Testis (tissue), 3 donors: ENCODE measurements around the gene MGLL. TPM values are rescaled to one million over a fixed set of nuclear protein-coding genes. Genes with fewer than 3 reads are reported as not detected.
A peak's percentile ranks its signal among the peaks of the same experiment; 100 is the strongest.

Experiments used
- DNase-seq: peaks from one replicate; pipeline ENCODE4 v3.0.0-alpha.2; 2019
- H3K27ac ChIP-seq, 2 donors: fragments of 200-600 bp; sonication (generic); one replicate each; pipeline ENCODE4 v1.5.1; 2019
- H3K27me3 ChIP-seq: fragments of 200-600 bp; sonication (generic); one replicate; pipeline ENCODE4 v1.5.1; 2019
- H3K36me3 ChIP-seq: fragments of 200-600 bp; sonication (generic); one replicate; pipeline ENCODE4 v1.5.1; 2017; ENCODE audit warnings: low read depth; ENCODE audit errors: missing control alignments
- H3K4me1 ChIP-seq: fragments of 200-600 bp; sonication (generic); one replicate; pipeline ENCODE4 v1.5.1; 2019
- H3K4me3 ChIP-seq, 2 donors: fragments of 200-600 bp; sonication (generic); one replicate each; pipeline ENCODE4 v1.5.1; 2017 to 2019
- H3K9me3 ChIP-seq: fragments of 200-600 bp; sonication (generic); one replicate; pipeline ENCODE4 v1.5.1; 2017
- POLR2A ChIP-seq: fragments of 450-650 bp; IDR thresholded peaks from one replicate; pipeline ENCODE4 v1.6.1; 2017; ENCODE audit warnings: antibody characterized with exemption, mild to moderate bottlenecking, moderate library complexity
- WGBS, 2 donors: methylation state at CpG; one replicate each; pipeline ENCODE4 v1.1.5; 2018; 5-methylcytosine and 5-hydroxymethylcytosine counted together
- intact Hi-C: fragments of 100-400 bp; cut with DNase I; formaldehyde crosslinking; loops from one replicate; pipeline ENCODE4 v1.15.1; 2023; ENCODE audit warnings: low total_unique reads
- polyA plus RNA-seq: library from polyadenylated mRNA; stranded (reverse); fragments of 350-450 nt; fragmentation: Illumina TruSeq; extraction: RNeasy Lipid Tissue Mini Kit (QIAGEN cat#74804); gene quantifications from one replicate; pipeline ENCODE4 v1.2.3, GENCODE V29; 2014; ENCODE audit warnings: low read depth, low replicate concordance; ENCODE audit not compliant: insufficient read depth
- total RNA-seq, 2 donors: library from RNA; depleted of rRNA; stranded (reverse); fragments of >200 nt; gene quantifications; one replicate each; pipeline ENCODE4 v1.2.3, GENCODE V29; 2016
- TF ChIP-seq, protein P1 (sequence below), 3 experiments: fragments of 450-650 bp in 2 of 3; fragments of 200-600 bp in 1 of 3; sonication (generic) in 1 of 3; IDR thresholded peaks; one replicate each; pipeline ENCODE4 v1.5.1; 2016 to 2019; ENCODE audit warnings: antibody characterized with exemption in 3 of 3, mild to moderate bottlenecking in 2 of 3, moderate library complexity in 1 of 3

The MGLL gene
- total and polyA plus RNA-seq, 3 donors from 2014 or later, result 18.3 to 26.0 (median 19.2) TPM

DNA sequence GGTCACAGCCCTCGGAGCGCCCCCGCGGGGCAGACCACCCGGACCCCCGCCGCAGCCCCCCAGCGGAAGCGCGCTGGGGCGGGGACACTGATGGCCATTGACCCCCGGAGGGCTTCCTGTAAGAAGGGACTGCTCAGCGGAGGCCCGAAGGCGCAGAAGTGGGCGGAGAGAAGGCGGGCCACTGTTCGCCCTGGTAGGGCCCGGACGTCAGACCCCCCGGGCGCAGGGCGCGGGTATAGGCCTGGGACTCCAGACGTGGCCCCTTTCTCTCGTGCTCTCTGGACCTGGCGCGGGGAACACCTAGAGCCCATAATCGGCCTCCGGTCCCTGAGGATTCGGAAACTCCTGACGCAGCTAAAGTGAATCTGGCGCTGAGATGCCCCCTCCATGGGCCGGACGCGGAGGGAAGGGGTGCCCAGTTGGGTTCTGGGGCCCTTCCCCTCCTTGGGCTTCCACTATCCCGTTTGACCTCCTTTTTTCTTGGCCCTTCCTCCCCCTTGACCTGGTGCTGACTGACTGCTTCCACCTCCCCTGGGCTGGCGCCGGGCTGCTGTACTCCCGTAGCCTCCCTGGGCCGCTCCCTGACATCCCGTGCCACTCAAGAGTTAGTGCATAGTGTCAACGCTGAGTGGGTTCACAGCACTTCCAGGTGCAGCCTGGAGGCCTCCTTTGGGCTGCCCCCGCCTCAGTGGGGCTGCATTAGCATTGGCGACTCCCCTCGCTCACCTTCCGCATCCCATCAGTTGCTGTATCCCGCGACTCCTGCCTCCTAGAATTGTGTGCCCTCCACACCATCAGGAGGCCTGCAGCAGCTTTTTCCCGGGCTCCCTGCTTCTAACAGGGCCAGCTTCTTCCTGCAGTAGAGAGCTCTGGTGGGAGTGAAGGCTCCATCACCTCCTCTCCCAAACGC, 148.9 kb downstream of the MGLL start:
- no peaks in the 10 kb centered on the region for H3K27me3 ChIP-seq
- H3K4me3 ChIP-seq, result peak overlapping the region; percentile 82 to 84
- peaks cover 17% of the 10 kb centered on the region for H3K4me1 ChIP-seq
- H3K27ac ChIP-seq, result peak overlapping the region; percentile 33 to 88
- intact Hi-C loops, result no loop called here
- no peaks in the 10 kb centered on the region for H3K36me3 ChIP-seq
- no peaks in the 10 kb centered on the region for H3K9me3 ChIP-seq
- WGBS, 2 donors, result 12 to 25% methylated on average over 15 to 49 of the region's 51 CpGs
- DNase-seq, result peak; percentile 36
- TF ChIP-seq POLR2A, result no peak
- TF ChIP-seq, protein P1, sequence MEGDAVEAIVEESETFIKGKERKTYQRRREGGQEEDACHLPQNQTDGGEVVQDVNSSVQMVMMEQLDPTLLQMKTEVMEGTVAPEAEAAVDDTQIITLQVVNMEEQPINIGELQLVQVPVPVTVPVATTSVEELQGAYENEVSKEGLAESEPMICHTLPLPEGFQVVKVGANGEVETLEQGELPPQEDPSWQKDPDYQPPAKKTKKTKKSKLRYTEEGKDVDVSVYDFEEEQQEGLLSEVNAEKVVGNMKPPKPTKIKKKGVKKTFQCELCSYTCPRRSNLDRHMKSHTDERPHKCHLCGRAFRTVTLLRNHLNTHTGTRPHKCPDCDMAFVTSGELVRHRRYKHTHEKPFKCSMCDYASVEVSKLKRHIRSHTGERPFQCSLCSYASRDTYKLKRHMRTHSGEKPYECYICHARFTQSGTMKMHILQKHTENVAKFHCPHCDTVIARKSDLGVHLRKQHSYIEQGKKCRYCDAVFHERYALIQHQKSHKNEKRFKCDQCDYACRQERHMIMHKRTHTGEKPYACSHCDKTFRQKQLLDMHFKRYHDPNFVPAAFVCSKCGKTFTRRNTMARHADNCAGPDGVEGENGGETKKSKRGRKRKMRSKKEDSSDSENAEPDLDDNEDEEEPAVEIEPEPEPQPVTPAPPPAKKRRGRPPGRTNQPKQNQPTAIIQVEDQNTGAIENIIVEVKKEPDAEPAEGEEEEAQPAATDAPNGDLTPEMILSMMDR (IDR thresholded peaks at IDR 0.05), result no peak

DNA sequence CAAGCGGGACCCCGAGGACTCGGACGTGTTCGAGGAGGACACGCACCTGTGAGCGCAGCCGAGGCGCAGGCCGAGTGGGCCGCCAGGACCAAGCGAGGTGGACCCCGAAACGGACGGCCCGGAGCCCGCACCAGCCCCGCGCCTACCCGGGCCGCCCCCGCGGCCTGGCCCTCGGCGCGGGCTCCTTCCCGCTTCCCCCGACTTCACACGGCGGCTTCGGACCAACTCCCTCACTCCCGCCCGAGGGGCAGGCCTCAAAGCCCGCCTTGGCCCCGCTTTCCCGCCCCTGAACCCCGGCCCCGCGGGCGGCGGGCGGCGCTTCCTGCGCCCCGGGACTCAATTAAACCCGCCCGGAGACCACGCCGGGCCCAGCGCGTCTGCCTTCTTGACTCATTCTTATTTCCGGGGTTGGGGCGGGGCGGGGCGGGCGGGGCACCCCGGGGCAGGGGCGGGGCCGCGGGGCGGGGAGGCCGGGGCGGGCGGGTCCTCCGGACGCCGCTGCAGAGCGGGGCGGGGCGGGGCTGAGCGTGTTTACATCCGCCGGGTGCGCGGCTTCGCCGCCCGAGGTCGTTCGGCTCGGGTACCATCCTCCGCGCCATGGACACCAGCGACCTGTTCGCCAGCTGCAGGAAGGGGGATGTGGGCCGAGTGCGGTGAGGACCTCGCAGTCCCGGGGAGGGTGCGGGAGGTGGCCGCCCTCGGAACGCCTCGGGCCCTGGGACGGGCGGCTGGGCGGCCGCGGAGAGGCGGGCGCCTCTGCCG, 149.7 kb downstream of the MGLL start, which contains the start of gene ABTB1:
Gene ABTB1, plus strand, starts transcription at position 524 of the 762 bp plus-strand sequence. Its CDS starts 74 bp downstream, at position 598.
- intact Hi-C loops, result no loop called here

DNA sequence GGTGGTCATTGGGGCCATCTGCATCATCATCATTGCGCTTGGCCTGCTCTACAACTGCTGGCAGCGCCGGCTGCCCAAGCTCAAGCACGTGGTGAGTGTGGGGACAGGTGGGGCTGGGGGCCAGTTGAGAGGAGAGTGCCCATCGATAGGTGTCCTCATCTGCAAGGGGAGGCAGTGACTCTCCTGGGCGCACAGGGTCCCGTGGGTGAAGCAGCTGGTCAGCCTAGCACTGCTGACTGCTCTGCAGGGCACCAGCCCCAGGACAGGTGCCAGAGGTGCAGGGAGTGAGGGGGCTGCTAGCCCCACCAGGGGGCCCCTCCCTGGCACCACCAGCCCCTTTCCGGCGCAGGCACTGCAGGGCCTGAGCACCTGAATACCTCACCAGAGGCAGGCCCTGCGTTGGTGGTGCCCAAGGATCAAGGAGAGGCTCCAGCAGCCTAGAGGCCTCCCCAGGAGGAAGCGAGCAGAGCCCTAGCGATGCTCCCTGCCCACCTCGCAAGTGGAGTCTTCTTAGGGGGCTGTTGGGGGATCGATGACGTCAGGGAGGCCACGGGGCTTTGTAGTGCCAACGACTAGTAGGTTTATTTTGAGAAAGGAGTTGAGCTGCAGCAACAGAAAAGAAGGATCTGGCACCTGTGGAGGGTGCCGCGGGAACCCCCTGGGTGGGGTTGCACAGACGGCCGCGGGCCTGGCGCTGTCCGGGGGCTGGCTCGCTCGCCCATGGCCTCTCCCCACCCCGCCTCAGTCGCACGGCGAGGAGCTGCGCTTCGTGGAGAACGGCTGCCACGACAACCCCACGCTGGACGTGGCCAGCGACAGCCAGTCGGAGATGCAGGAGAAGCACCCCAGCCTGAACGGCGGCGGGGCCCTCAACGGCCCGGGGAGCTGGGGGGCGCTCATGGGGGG, 150.5 kb downstream of the MGLL start:
- Histone ChIP-seq H3K4me1 (peaks cover 17% of the 10 kb centered on the region), H3K36me3 (no peaks in the 10 kb centered on the region), H3K4me3 (peak overlapping the region; percentile 82 to 84), H3K9me3 (no peaks in the 10 kb centered on the region), H3K27me3 (no peaks in the 10 kb centered on the region), H3K27ac (peak overlapping the region; percentile 81 to 88)
- WGBS, 2 donors, result 19 to 26% methylated on average over 12 to 33 of the region's 44 CpGs
- TF ChIP-seq POLR2A, result no peak
- TF ChIP-seq, protein P1 (IDR thresholded peaks at IDR 0.05), result no peak
- DNase-seq, result no peak
- intact Hi-C loops, result no loop called here

More for the DNA sequence above, 149.7 kb downstream of the MGLL start, which contains the start of gene ABTB1:
- Histone ChIP-seq H3K27me3 (no peaks in the 10 kb centered on the region), H3K4me1 (peaks cover 17% of the 10 kb centered on the region), H3K27ac (peak within 1 kb of the TSS; percentile 81 to 88), H3K4me3 (peak within 1 kb of the TSS; percentile 82 to 84), H3K9me3 (no peaks in the 10 kb centered on the region), H3K36me3 (no peaks in the 10 kb centered on the region)
- peak; percentile 91 for DNase-seq
- TF ChIP-seq POLR2A, result no peak
- TF ChIP-seq, protein P1 (IDR thresholded peaks at IDR 0.05), result no peak
- WGBS, 2 donors, result 1% methylated on average over 73 of the region's 102 CpGs; no CpG with 5 or more reads in 1 of the 2 donors

DNA sequence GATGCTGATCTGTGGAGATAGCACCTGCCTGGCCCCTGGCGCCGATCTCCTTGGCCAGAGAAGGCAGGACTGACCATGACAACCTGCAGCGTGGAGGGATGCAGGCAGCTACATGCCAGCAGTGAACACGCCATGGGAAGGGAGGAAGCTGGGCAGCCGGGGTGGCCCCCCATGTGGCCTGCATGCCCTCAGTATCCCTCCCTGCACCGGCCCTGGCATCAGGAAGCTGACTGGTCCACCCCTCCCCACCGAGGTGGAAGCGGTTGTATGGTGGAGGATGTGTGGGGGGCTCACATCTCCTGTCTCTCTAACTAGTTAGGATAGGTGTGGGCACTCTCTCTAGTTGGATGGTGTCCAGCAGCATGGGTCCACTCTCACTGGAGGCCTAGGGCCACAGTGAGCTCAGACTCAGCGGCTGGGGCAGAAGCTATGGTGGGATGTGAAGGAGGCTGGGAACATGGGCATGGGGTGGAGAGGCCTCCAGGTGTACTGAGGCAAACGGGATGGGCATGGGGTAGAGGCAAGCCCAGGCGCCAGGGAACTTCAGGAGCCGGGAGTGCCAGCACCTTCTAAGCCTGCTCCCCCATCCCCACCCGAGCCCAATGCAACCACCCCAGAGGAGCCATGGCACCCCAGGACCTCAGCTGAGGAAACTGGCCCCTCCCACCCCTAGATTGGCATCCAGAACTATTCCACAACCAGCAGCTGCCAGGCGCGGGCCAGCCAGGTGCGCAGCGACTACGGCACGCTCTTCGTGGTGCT, 151.4 kb downstream of the MGLL start:
- intact Hi-C loops, result no loop called here
- H3K27ac ChIP-seq, result no peak overlapping the region
- DNase-seq, result no peak
- TF ChIP-seq, protein P1 (IDR thresholded peaks at IDR 0.05), result no peak
- no peak for TF ChIP-seq POLR2A
- peaks cover 17% of the 10 kb centered on the region for H3K4me1 ChIP-seq
- H3K36me3 ChIP-seq, result no peaks in the 10 kb centered on the region
- 91% methylated on average over 3 to 20 of the region's 20 CpGs for WGBS, 2 donors
- H3K27me3 ChIP-seq, result no peaks in the 10 kb centered on the region
- H3K9me3 ChIP-seq, result no peaks in the 10 kb centered on the region
- no peak overlapping the region for H3K4me3 ChIP-seq
